NOMO-1 treated with dmso at 0.1 percent for 144 hours (cell line): ENCODE measurements around the gene RAB24.
A peak's percentile ranks its signal among the peaks of the same experiment; 100 is the strongest.
"Not testable (repeated sequence)": the region's sequence is repeated elsewhere in the genome, so short reads cannot be mapped to it uniquely, and the experiment has no call there.

Experiments used
- DNase-seq: peaks from one replicate; lab custom pipeline; 2025; ENCODE audit not compliant: unreplicated experiment; lab: John Stamatoyannopoulos, UW

The RAB24 gene

GRCh38 chr5:177311723-177312648 lies 8.5 kb upstream of the RAB24 start, which contains the start of gene MXD3:
Gene MXD3 (minus strand): TSS chr5:177311898. CDS start chr5:177311830, 68 bp downstream.
- peak; percentile 97 for DNase-seq

GRCh38 chr5:177311392-177311722 lies 7.8 kb upstream of the RAB24 start:
- no peak for DNase-seq

- peak; percentile 60 for DNase-seq
Measured at GRCh38 chr5:177310757-177311391, 7.4 kb upstream of the RAB24 start.

GRCh38 chr5:177310332-177310731 lies 6.8 kb upstream of the RAB24 start:
- no peak for DNase-seq

GRCh38 chr5:177309351-177310191 lies 6.1 kb upstream of the RAB24 start:
- peak; percentile 38 for DNase-seq

- DNase-seq, result no peak
Measured at GRCh38 chr5:177308740-177309139, 5.2 kb upstream of the RAB24 start.

GRCh38 chr5:177307544-177308363 lies 4.2 kb upstream of the RAB24 start:
- DNase-seq, result peak; percentile 20

- DNase-seq, result peak; percentile 96
Measured at GRCh38 chr5:177306674-177307543, 3.4 kb upstream of the RAB24 start.

GRCh38 chr5:177306103-177306640 lies 2.7 kb upstream of the RAB24 start:
- not testable (repeated sequence) for DNase-seq

- DNase-seq, result no peak
Measured at GRCh38 chr5:177304392-177305119, 1.0 kb upstream of the RAB24 start.

- no peak for DNase-seq
Measured at GRCh38 chr5:177303925-177304391, 439 bp upstream of the RAB24 start.

- DNase-seq, result no peak
Measured at GRCh38 chr5:177302354-177303110, 987 bp downstream of the RAB24 start.

GRCh38 chr5:177301503-177302165 lies 1.9 kb downstream of the RAB24 start:
- DNase-seq, result no peak

GRCh38 chr5:177300951-177301350 lies 2.6 kb downstream of the RAB24 start:
- no peak for DNase-seq

GRCh38 chr5:177300236-177300880 lies 3.2 kb downstream of the RAB24 start:
- peak; percentile 91 for DNase-seq

- no peak for DNase-seq
Measured at GRCh38 chr5:177299697-177300096, 3.8 kb downstream of the RAB24 start.

GRCh38 chr5:177297922-177298321 lies 5.6 kb downstream of the RAB24 start:
- DNase-seq, result no peak
